Skeletal muscle tissue (tissue), 4 donors: Measurements from ENCODE around the gene DAB2IP. TPM values are rescaled to one million over a fixed set of nuclear protein-coding genes. Genes with fewer than 3 reads are reported as not detected.

Source experiments
- H3K27ac ChIP-seq: one replicate; pipeline ENCODE4 v1.7.0; 2013; ENCODE audit warnings: mild to moderate bottlenecking, low read depth, low read length, inconsistent platforms
- H3K27me3 ChIP-seq, 3 donors: one replicate each; pipeline ENCODE4 v1.7.0; 2013; ENCODE audit warnings: low read length in 3 of 3; ENCODE audit not compliant: control insufficient read depth in 3 of 3, insufficient read depth in 3 of 3
- H3K36me3 ChIP-seq, 3 donors: one replicate each; pipeline ENCODE4 v1.7.0; 2013; ENCODE audit warnings: low read length in 3 of 3; ENCODE audit not compliant: control insufficient read depth in 3 of 3, insufficient read depth in 3 of 3
- H3K4me1 ChIP-seq, 3 donors: one replicate each; pipeline ENCODE4 v1.7.0; 2013; ENCODE audit warnings: low read length in 3 of 3, mild to moderate bottlenecking in 3 of 3; ENCODE audit not compliant: control insufficient read depth in 3 of 3, insufficient read depth in 3 of 3
- H3K4me3 ChIP-seq, 3 donors: one replicate each; pipeline ENCODE4 v1.7.0; 2013; ENCODE audit warnings: low read length in 3 of 3
- H3K9ac ChIP-seq, 3 donors: one replicate each; pipeline ENCODE4 v1.7.0; 2013; ENCODE audit warnings: low read length in 3 of 3, mild to moderate bottlenecking in 3 of 3, moderate library complexity in 2 of 3, low read depth in 1 of 3
- H3K9me3 ChIP-seq, 3 donors: one replicate each; pipeline ENCODE4 v1.7.0; 2013; ENCODE audit warnings: low read length in 3 of 3; ENCODE audit not compliant: control insufficient read depth in 3 of 3
- total RNA-seq: library from RNA; depleted of rRNA; stranded (reverse); fragments of >200 nt; gene quantifications from one replicate; pipeline ENCODE4 v1.2.3, GENCODE V29; 2014
- donor health status: Osteomylitis.

The DAB2IP gene
- total RNA-seq, result 12.5 TPM

- peak within 1 kb of the TSS; percentile 68 to 75 (median 75) for H3K4me3 ChIP-seq
- no peaks in the 10 kb centered on the region for H3K36me3 ChIP-seq
- no peaks in the 10 kb centered on the region for H3K27me3 ChIP-seq
- H3K27ac ChIP-seq, result peak within 1 kb of the TSS; percentile 84
- H3K9me3 ChIP-seq, result no peaks in the 10 kb centered on the region
- H3K9ac ChIP-seq, result peak within 1 kb of the TSS; percentile 77 to 83 (median 79)
- peaks cover 62 to 75% (median 72%) of the 10 kb centered on the region in 3 donors for H3K4me1 ChIP-seq
These were observed at the start of gene DAB2IP for GRCh38 chr9:121651295-121652020. DAB2IP (plus strand) TSS chr9:121651634; CDS start chr9:121651776, 142 bp downstream.

- Histone ChIP-seq H3K9ac (peak overlapping the region in 2 of 3 donors; percentile 39 to 80), H3K27me3 (no peaks in the 10 kb centered on the region), H3K27ac (no peak overlapping the region), H3K4me1 (peaks cover 77 to 86% (median 80%) of the 10 kb centered on the region in 3 donors), H3K36me3 (no peaks in the 10 kb centered on the region), H3K4me3 (no peak overlapping the region), H3K9me3 (no peaks in the 10 kb centered on the region)
These were observed 48.4 kb upstream of the DAB2IP start for GRCh38 chr9:121603028-121603427.

GRCh38 chr9:121604242-121604641 lies 47.2 kb upstream of the DAB2IP start:
- H3K27ac ChIP-seq, result peak overlapping the region; percentile 76

GRCh38 chr9:121604654-121605053 lies 46.8 kb upstream of the DAB2IP start:
- Histone ChIP-seq H3K27me3 (no peaks in the 10 kb centered on the region), H3K9me3 (no peaks in the 10 kb centered on the region), H3K27ac (peak overlapping the region; percentile 76), H3K36me3 (no peaks in the 10 kb centered on the region), H3K4me1 (peaks cover 78 to 89% (median 89%) of the 10 kb centered on the region in 3 donors), H3K9ac (peak overlapping the region; percentile 17 to 80 (median 45)), H3K4me3 (peak overlapping the region in 2 of 3 donors; percentile 34 to 52)

More at GRCh38 chr9:121604242-121604641, 47.2 kb upstream of the DAB2IP start:
- Histone ChIP-seq H3K27me3 (no peaks in the 10 kb centered on the region), H3K36me3 (no peaks in the 10 kb centered on the region), H3K4me3 (peak overlapping the region in 2 of 3 donors; percentile 34 to 52), H3K9me3 (no peaks in the 10 kb centered on the region), H3K9ac (peak overlapping the region; percentile 17 to 80 (median 45)), H3K4me1 (peaks cover 75 to 88% (median 84%) of the 10 kb centered on the region in 3 donors)

GRCh38 chr9:121607434-121608167 lies 43.8 kb upstream of the DAB2IP start:
- Histone ChIP-seq H3K4me1 (peaks cover 78 to 93% (median 85%) of the 10 kb centered on the region in 3 donors), H3K4me3 (peak overlapping the region; percentile 7 to 52 (median 52)), H3K27ac (peak overlapping the region; percentile 92), H3K9me3 (no peaks in the 10 kb centered on the region), H3K27me3 (no peaks in the 10 kb centered on the region), H3K36me3 (no peaks in the 10 kb centered on the region), H3K9ac (peak overlapping the region; percentile 58 to 84 (median 75))

GRCh38 chr9:121608168-121608853 lies 43.1 kb upstream of the DAB2IP start:
- Histone ChIP-seq H3K36me3 (no peaks in the 10 kb centered on the region), H3K9ac (peak overlapping the region; percentile 36 to 84 (median 75)), H3K27ac (peak overlapping the region; percentile 92), H3K4me1 (peaks cover 79 to 94% (median 87%) of the 10 kb centered on the region in 3 donors), H3K4me3 (peak overlapping the region; percentile 16 to 52 (median 52)), H3K27me3 (no peaks in the 10 kb centered on the region), H3K9me3 (no peaks in the 10 kb centered on the region)

- Histone ChIP-seq H3K4me1 (peaks cover 73 to 85% (median 81%) of the 10 kb centered on the region in 3 donors), H3K4me3 (peak overlapping the region in 2 of 3 donors; percentile 12 to 13), H3K27me3 (no peaks in the 10 kb centered on the region)
These were observed 41.4 kb upstream of the DAB2IP start for GRCh38 chr9:121609822-121610637.

GRCh38 chr9:121610638-121610953 lies 40.8 kb upstream of the DAB2IP start:
- no peaks in the 10 kb centered on the region for H3K27me3 ChIP-seq
- H3K4me1 ChIP-seq, result peaks cover 68 to 79% (median 75%) of the 10 kb centered on the region in 3 donors
- H3K27ac ChIP-seq, result peak overlapping the region; percentile 92
- H3K9me3 ChIP-seq, result no peaks in the 10 kb centered on the region
- H3K4me3 ChIP-seq, result peak overlapping the region in 1 of 3 donors; percentile 12
- H3K36me3 ChIP-seq, result no peaks in the 10 kb centered on the region
- peak overlapping the region in 1 of 3 donors; percentile 28 for H3K9ac ChIP-seq

More at GRCh38 chr9:121609822-121610637, 41.4 kb upstream of the DAB2IP start:
- no peaks in the 10 kb centered on the region for H3K36me3 ChIP-seq
- peak overlapping the region; percentile 25 to 77 (median 32) for H3K9ac ChIP-seq
- H3K27ac ChIP-seq, result peak overlapping the region; percentile 92
- H3K9me3 ChIP-seq, result no peaks in the 10 kb centered on the region

- H3K27me3 ChIP-seq, result no peaks in the 10 kb centered on the region
- peak overlapping the region; percentile 45 to 66 (median 51) for H3K4me3 ChIP-seq
- peak overlapping the region; percentile 90 for H3K27ac ChIP-seq
- H3K9me3 ChIP-seq, result no peaks in the 10 kb centered on the region
- no peaks in the 10 kb centered on the region for H3K36me3 ChIP-seq
- peak overlapping the region; percentile 69 to 85 (median 78) for H3K9ac ChIP-seq
- H3K4me1 ChIP-seq, result peaks cover 67 to 81% (median 79%) of the 10 kb centered on the region in 3 donors
These were observed 38.9 kb upstream of the DAB2IP start for GRCh38 chr9:121612511-121612998.
